HG02642 (cell line): Measurements from ENCODE around the gene PITPNM2.
A peak's percentile ranks its signal among the peaks of the same experiment; 100 is the strongest.

Source experiments
- ATAC-seq: cut with Tn5 transposase; IDR thresholded peaks from one replicate; pipeline ENCODE4 v1.9.1; 2021; ENCODE audit warnings: mild to moderate bottlenecking; ENCODE audit not compliant: unreplicated experiment, poor library complexity

PITPNM2 gene

DNA sequence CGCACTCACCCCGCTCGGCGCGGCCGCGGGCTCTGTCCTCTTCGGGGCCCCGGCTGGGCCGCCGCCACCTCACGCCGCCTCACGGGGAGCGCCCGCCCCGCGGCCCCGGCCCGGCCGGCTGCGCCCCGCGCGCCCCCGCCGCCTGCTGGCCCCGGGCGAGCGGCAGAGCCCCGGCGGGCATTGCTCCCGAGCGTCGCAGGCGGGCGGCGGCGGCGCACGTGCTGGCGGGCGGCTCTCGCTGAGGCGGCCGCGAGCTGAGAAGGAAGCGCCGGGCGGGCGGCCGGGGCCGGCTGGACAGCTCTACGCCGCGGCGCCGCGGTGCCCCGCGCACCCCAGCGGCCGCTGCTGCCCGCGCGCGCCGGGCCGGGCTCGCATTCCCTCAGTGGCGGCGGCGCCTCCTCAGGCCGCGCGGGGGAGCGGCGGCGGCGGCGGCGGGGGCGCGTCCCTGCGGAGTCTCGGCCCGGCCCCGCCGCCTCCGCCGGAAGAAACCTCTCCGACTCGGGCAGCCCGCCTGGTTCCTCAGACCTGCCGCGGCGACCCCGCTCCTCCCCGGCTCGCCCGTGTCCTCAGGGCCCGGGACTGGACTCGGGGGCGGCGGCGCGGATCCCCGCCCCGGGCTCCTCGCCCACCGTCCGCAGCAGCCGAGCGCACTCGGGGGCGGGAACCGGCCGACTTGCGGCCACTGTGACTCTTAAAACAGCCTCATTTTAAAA lies at the start of gene PITPNM2:
Gene PITPNM2 (minus strand): TSS at position 347 of the 713 bp plus-strand sequence. CDS start 116,500 bp downstream, outside the sequence.
- ATAC-seq = peak; percentile 73

GRCh38 chr12:123200414-123200813 lies 49.5 kb upstream of the PITPNM2 start:
- no peak for ATAC-seq

- no peak for ATAC-seq
These were observed 49.0 kb upstream of the PITPNM2 start for GRCh38 chr12:123199936-123200335.

GRCh38 chr12:123187637-123188036 lies 36.7 kb upstream of the PITPNM2 start:
- ATAC-seq = no peak

- ATAC-seq = no peak
These were observed 29.3 kb upstream of the PITPNM2 start for GRCh38 chr12:123180171-123180570.

DNA sequence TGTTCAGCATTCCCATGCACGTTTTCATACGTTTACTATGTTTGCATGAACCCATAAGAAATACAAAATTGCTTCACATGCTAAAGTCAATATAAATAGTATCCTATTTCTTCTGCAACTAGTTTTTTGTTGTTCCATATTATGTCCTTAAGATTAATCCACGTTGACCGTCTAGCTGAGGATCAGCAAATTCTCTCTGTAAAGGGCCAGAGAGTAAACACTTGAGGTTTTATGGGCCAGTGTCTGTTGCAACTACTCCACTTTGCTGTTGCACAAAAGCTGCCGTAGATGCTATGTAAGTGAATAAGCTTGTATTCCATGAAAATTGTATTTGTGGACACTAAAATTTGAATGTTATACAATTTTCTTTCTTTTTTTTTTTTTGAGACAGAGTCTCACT lies 21.1 kb upstream of the PITPNM2 start:
- ATAC-seq = no peak

DNA sequence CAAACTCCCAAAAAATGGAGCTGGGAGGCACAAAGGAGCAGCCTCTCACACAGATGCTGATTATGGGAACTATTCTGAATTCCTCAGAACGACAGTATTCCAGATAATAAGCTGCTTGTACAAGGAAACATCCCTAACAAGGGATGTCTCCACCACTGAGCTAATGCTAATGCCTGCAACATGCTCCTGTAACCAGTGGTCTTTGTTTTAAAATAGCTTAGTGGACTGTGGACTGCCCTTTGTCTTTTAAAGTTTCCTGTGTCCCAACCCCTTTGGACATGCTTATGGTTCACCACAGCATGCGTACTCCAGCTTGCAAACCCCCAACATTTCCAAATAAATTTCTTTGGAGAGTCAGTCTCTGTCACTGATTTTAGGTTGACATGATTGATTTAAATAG lies 16.4 kb upstream of the PITPNM2 start:
- ATAC-seq = no peak

DNA sequence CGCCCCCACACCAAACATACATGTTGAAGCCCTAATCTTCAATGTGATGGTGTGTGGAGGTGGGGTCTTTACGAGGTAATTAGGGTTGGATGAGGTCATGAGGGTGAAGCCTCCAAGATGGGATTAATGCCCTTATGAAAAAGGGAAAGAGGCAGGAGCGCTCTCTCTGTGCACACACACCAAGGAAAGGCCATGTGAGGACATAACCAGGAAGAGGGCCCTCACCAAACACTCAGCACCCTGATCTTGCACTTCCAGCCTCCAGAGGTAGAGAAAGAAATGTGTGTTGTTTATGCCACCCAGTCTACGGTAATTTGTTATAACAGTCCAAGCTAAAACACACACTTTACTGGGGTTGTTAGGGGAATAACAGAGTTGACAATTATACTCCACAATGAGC lies 14.6 kb upstream of the PITPNM2 start:
- ATAC-seq = no peak

GRCh38 chr12:123164710-123165261 lies 13.9 kb upstream of the PITPNM2 start:
- ATAC-seq = no peak

GRCh38 chr12:123164222-123164621 lies 13.3 kb upstream of the PITPNM2 start:
- no peak for ATAC-seq

GRCh38 chr12:123163227-123163626 lies 12.3 kb upstream of the PITPNM2 start:
- no peak for ATAC-seq

DNA sequence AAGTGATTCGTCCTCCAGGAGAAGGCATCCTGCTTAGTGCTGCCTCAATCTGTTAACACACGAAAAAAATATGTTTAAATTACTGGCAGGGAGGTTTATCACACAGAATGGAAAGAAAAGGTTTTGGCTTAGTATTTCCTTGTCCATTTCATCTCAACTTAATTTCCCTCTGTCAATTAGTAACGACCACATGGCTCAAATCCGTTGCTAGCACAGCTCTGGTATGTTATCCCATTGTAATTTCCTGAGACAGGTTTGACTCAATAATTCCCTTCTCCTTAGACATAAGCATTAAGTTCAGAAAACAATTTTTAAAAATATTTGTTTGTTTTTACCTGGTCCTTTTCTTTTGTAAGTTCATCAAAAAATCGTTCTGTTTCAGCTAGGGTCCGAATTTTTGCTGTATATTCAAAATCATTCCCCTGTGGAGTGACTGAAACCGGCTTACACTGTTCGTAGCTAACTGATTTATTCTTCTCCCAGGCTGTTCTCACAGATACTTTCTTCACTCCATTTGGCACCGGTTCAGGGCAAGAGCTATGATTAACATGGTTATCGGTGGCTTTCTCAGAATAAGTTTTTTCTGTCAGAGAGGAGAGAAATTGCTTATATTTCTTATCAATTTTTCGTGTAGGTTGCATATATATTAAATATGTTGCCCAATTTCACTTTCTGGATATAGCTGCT lies 10.1 kb upstream of the PITPNM2 start:
- no peak for ATAC-seq

DNA sequence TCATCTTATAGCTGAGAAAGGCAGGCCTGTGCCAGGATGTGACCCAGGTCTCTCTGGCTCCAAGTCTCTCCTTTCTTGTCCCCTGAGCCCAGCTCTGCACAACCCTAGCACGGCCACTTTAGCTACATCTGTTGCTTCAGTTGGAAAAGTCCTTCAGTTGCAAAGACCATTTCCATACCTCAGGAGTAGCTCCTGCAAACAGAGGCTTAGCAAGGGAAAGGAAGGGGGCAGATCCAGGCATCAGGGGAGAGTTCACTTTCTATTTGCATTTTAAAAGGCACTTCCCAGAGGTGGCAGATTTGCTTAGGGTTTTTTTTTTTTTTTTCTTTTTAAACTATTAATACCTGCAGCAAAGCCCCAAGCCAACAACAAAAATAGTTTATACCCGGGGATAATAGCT lies 3.0 kb upstream of the PITPNM2 start:
- ATAC-seq = no peak

- ATAC-seq = no peak
These were observed 1.9 kb upstream of the PITPNM2 start for GRCh38 chr12:123152833-123153232.

DNA sequence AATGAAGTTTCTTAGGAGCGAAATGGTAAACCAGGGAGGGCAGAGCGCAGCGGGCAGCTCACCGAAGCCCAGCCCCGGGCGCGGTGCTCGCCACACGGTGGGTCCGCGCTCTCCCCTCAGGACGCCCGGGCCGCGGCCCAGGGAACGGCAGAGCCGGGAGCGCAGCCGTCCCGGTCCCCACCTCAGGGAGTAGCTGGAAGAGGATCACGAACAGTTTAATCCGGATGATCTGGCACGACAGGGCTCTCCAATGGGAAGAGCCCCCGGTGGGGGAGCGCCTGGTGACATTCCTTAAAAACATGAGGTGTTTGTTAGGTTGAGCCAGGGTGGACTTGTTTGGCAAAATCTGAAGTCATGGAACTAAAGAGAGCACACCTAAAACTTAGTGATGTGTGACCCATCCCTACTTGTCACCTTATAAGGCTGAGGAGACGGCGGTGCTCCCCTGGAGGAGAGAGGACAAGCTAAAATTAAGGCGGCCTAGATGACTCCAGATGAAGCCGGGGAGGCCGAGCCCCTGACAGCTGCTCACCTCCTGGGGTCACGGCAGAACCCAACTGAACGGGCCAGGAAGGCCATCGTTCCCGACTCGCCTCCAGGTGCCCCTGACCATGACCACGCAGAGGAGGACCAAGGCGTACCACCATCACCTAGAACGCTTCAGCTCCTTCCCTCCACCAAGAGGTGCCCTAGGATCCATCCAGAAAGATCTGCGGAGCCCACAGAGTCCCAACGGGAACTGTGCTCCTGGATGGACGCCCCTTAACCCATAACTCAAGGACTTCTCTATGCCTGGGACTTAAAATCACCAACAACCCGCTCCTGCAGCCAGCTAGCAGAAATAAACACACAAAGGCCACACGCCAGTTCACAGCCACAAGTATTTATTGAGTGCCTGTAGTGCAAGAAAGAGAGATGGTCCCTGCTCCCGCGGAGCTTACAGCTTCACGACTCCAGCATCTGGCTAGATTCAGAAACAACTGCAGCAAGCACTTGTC lies 866 bp upstream of the PITPNM2 start:
- peak; percentile 6 for ATAC-seq

DNA sequence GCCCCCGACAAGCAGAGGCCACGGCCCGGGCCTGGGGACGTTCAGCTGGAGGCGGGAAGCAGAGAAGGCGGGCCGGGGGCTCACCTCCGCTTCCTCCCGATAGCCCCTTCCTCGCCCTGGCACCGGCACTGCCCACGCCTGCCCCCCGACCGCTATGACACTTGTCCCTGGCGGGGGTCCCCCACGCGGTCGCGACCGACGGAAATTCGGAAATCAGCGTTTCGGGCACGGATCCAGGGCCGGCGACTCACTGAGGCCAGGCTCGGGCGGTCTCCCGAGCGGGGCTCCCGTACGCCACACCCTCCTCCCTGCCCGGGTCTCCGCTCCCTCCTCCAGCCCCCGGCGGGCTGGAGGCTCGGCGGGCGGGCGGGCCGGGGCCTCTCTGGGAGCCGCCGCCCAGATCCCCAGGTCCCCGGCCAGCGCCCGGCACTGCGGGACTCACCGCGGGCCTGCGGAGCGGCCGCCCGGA lies 581 bp downstream of the PITPNM2 start:
- ATAC-seq = peak; percentile 20

- no peak for ATAC-seq
These were observed 1.2 kb downstream of the PITPNM2 start for GRCh38 chr12:123149501-123150274.

GRCh38 chr12:123149088-123149487 lies 1.8 kb downstream of the PITPNM2 start:
- no peak for ATAC-seq

- ATAC-seq = no peak
These were observed 2.2 kb downstream of the PITPNM2 start for GRCh38 chr12:123148655-123149054.

- ATAC-seq = no peak
These were observed 2.7 kb downstream of the PITPNM2 start for GRCh38 chr12:123148223-123148622.
